Immature natural killer cell (primary cell): ENCODE data around the gene NBAS. TPM values are rescaled to one million over a fixed set of nuclear protein-coding genes. Genes with fewer than 3 reads are reported as not detected.

ENCODE experiments used
- DNase-seq, 3 donors: peaks; one replicate each; pipeline ENCODE4 v3.0.0; 2022; ENCODE audit warnings: mixed read lengths in 1 of 3
- H3K27ac Mint-ChIP-seq, 6 donors: one replicate each; pipeline ENCODE4 v1.8.0; 2020; ENCODE audit warnings: mixed read lengths in 6 of 6, mild to moderate bottlenecking in 5 of 6, inconsistent platforms in 4 of 6, moderate library complexity in 3 of 6
- H3K27me3 Mint-ChIP-seq, 3 donors: one replicate each; pipeline ENCODE4 v1.8.0; 2020 to 2021; ENCODE audit warnings: low read depth in 3 of 3, mild to moderate bottlenecking in 3 of 3, mixed read lengths in 3 of 3, moderate library complexity in 3 of 3, inconsistent platforms in 1 of 3
- H3K36me3 Mint-ChIP-seq, 3 donors: one replicate each; pipeline ENCODE4 v1.8.0; 2020; ENCODE audit warnings: mixed read lengths in 3 of 3, inconsistent platforms in 2 of 3, mild to moderate bottlenecking in 2 of 3
- H3K4me1 Mint-ChIP-seq, 2 donors: one replicate each; pipeline ENCODE4 v1.8.0; 2020; ENCODE audit warnings: inconsistent platforms in 2 of 2, mild to moderate bottlenecking in 2 of 2, mixed read lengths in 2 of 2, moderate library complexity in 1 of 2
- H3K4me3 Mint-ChIP-seq, 5 donors: one replicate each; pipeline ENCODE4 v1.8.0; 2020; ENCODE audit warnings: mild to moderate bottlenecking in 5 of 5, mixed read lengths in 5 of 5, inconsistent platforms in 3 of 5, moderate library complexity in 3 of 5
- H3K9me3 Mint-ChIP-seq, 6 donors: one replicate each; pipeline ENCODE4 v1.8.0; 2020; ENCODE audit warnings: mild to moderate bottlenecking in 6 of 6, mixed read lengths in 6 of 6, inconsistent platforms in 4 of 6, moderate library complexity in 3 of 6
- polyA plus RNA-seq, 3 donors: library from polyadenylated mRNA; unstranded; fragments of 300-500 nt; fragmentation: Illumina TruSeq; gene quantifications; one replicate each; pipeline ENCODE4 v1.2.3, GENCODE V29; 2021

NBAS gene
- polyA plus RNA-seq, 3 donors from 2014 or later: 10.8 to 21.0 (median 11.6) TPM

GRCh38 chr2:15561574-15562344 lies 625 bp upstream of the NBAS start:
- no peaks in the 10 kb centered on the region for H3K9me3 Mint-ChIP-seq
- H3K36me3 Mint-ChIP-seq: no peaks in the 10 kb centered on the region
- H3K27me3 Mint-ChIP-seq: peaks cover 9 to 17% (median 14%) of the 10 kb centered on the region in 3 donors
- H3K4me1 Mint-ChIP-seq: peaks cover 35 to 42% of the 10 kb centered on the region in 2 donors
- peak overlapping the region; percentile 99 to 100 (median 99) for H3K4me3 Mint-ChIP-seq
- DNase-seq: no peak
- H3K27ac Mint-ChIP-seq: peak overlapping the region; percentile 91 to 98 (median 97)

- DNase-seq: peak; percentile 6 to 12 (median 9)
- Mint-ChIP-seq H3K4me1 (peaks cover 35 to 42% of the 10 kb centered on the region in 2 donors), H3K27ac (peak overlapping the region; percentile 91 to 98 (median 97)), H3K9me3 (no peaks in the 10 kb centered on the region), H3K36me3 (no peaks in the 10 kb centered on the region), H3K4me3 (peak overlapping the region; percentile 99 to 100 (median 99)), H3K27me3 (peaks cover 7 to 17% (median 14%) of the 10 kb centered on the region in 3 donors)
Measured at GRCh38 chr2:15560140-15560987, 770 bp downstream of the NBAS start.

GRCh38 chr2:15559379-15560139 lies 1.6 kb downstream of the NBAS start:
- H3K27ac Mint-ChIP-seq: peak overlapping the region in 2 of 6 donors; percentile 57 to 94

GRCh38 chr2:15557887-15558311 lies 3.2 kb downstream of the NBAS start:
- DNase-seq: no peak
- no peak overlapping the region for H3K4me3 Mint-ChIP-seq
- H3K4me1 Mint-ChIP-seq: peaks cover 35 to 39% of the 10 kb centered on the region in 2 donors
- no peak overlapping the region for H3K27ac Mint-ChIP-seq
- peaks cover 7 to 14% (median 11%) of the 10 kb centered on the region in 3 donors for H3K27me3 Mint-ChIP-seq
- H3K9me3 Mint-ChIP-seq: no peaks in the 10 kb centered on the region
- H3K36me3 Mint-ChIP-seq: peaks cover 4 to 11% (median 5%) of the 10 kb centered on the region in 3 donors

More at GRCh38 chr2:15559379-15560139, 1.6 kb downstream of the NBAS start:
- no peaks in the 10 kb centered on the region for H3K9me3 Mint-ChIP-seq
- peaks cover 35 to 42% of the 10 kb centered on the region in 2 donors for H3K4me1 Mint-ChIP-seq
- H3K36me3 Mint-ChIP-seq: peaks cover 0 to 3% (median 3%) of the 10 kb centered on the region in 3 donors
- H3K27me3 Mint-ChIP-seq: peaks cover 7 to 14% (median 12%) of the 10 kb centered on the region in 3 donors
- peak overlapping the region; percentile 60 to 100 (median 99) for H3K4me3 Mint-ChIP-seq
- DNase-seq: no peak

- DNase-seq: no peak
Measured at GRCh38 chr2:15556311-15556930, 4.7 kb downstream of the NBAS start.

GRCh38 chr2:15555760-15556193 lies 5.4 kb downstream of the NBAS start:
- peaks cover 3 to 5% (median 4%) of the 10 kb centered on the region in 3 donors for H3K27me3 Mint-ChIP-seq
- no peak overlapping the region for H3K27ac Mint-ChIP-seq
- peaks cover 8 to 16% (median 9%) of the 10 kb centered on the region in 3 donors for H3K36me3 Mint-ChIP-seq

More at GRCh38 chr2:15556311-15556930, 4.7 kb downstream of the NBAS start:
- peaks cover 8 to 16% (median 9%) of the 10 kb centered on the region in 3 donors for H3K36me3 Mint-ChIP-seq
- no peak overlapping the region for H3K27ac Mint-ChIP-seq
- no peaks in the 10 kb centered on the region for H3K9me3 Mint-ChIP-seq
- peaks cover 24 to 25% of the 10 kb centered on the region in 2 donors for H3K4me1 Mint-ChIP-seq
- peaks cover 7 to 10% (median 9%) of the 10 kb centered on the region in 3 donors for H3K27me3 Mint-ChIP-seq
- no peak overlapping the region for H3K4me3 Mint-ChIP-seq

GRCh38 chr2:15554525-15555218 lies 6.5 kb downstream of the NBAS start:
- H3K9me3 Mint-ChIP-seq: no peaks in the 10 kb centered on the region
- DNase-seq: no peak
- no peak overlapping the region for H3K4me3 Mint-ChIP-seq
- H3K36me3 Mint-ChIP-seq: peaks cover 8 to 16% (median 9%) of the 10 kb centered on the region in 3 donors
- peaks cover 9 to 11% of the 10 kb centered on the region in 2 donors for H3K4me1 Mint-ChIP-seq
- no peak overlapping the region for H3K27ac Mint-ChIP-seq
- no peaks in the 10 kb centered on the region for H3K27me3 Mint-ChIP-seq

More at GRCh38 chr2:15555760-15556193, 5.4 kb downstream of the NBAS start:
- peaks cover 20 to 21% of the 10 kb centered on the region in 2 donors for H3K4me1 Mint-ChIP-seq
- H3K4me3 Mint-ChIP-seq: no peak overlapping the region
- no peak for DNase-seq
- no peaks in the 10 kb centered on the region for H3K9me3 Mint-ChIP-seq

GRCh38 chr2:15553951-15554350 lies 7.2 kb downstream of the NBAS start:
- DNase-seq: no peak
- Mint-ChIP-seq H3K9me3 (no peaks in the 10 kb centered on the region), H3K27me3 (no peaks in the 10 kb centered on the region), H3K4me1 (peaks cover 2 to 4% of the 10 kb centered on the region in 2 donors), H3K4me3 (no peak overlapping the region), H3K36me3 (peaks cover 9 to 20% (median 12%) of the 10 kb centered on the region in 3 donors), H3K27ac (no peak overlapping the region)

GRCh38 chr2:15553519-15553918 lies 7.6 kb downstream of the NBAS start:
- DNase-seq: no peak
- H3K4me3 Mint-ChIP-seq: no peak overlapping the region
- no peak overlapping the region for H3K27ac Mint-ChIP-seq
- H3K4me1 Mint-ChIP-seq: peaks cover 0 to 3% of the 10 kb centered on the region in 2 donors
- H3K36me3 Mint-ChIP-seq: peaks cover 9 to 23% (median 17%) of the 10 kb centered on the region in 3 donors
- H3K27me3 Mint-ChIP-seq: no peaks in the 10 kb centered on the region
- no peaks in the 10 kb centered on the region for H3K9me3 Mint-ChIP-seq

GRCh38 chr2:15548974-15549373 lies 12.2 kb downstream of the NBAS start:
- Mint-ChIP-seq H3K36me3 (peaks cover 9 to 20% (median 14%) of the 10 kb centered on the region in 3 donors), H3K27ac (no peak overlapping the region), H3K27me3 (no peaks in the 10 kb centered on the region), H3K4me3 (no peak overlapping the region), H3K4me1 (no peaks in the 10 kb centered on the region), H3K9me3 (no peaks in the 10 kb centered on the region)
- DNase-seq: no peak

- Mint-ChIP-seq H3K36me3 (peaks cover 2 to 19% (median 16%) of the 10 kb centered on the region in 3 donors), H3K27me3 (no peaks in the 10 kb centered on the region), H3K27ac (no peak overlapping the region), H3K4me1 (peaks cover 0 to 5% of the 10 kb centered on the region in 2 donors), H3K9me3 (no peaks in the 10 kb centered on the region), H3K4me3 (no peak overlapping the region)
- no peak for DNase-seq
Measured at GRCh38 chr2:15547115-15547876, 13.8 kb downstream of the NBAS start.
